ENCODE results near the gene RABEPK. TPM values are rescaled to one million over a fixed set of nuclear protein-coding genes. Genes with fewer than 3 reads are reported as not detected.
"Not testable (repeated sequence)": the region's sequence is repeated elsewhere in the genome, so short reads cannot be mapped to it uniquely, and the experiment has no call there.

The RABEPK gene
- total and polyA plus RNA-seq, 10 of the 15 experiments (the other 5 are each of a cell fraction or from before 2014, with no cell fraction given): 26.9 to 59.8 (median 39.4) TPM

DNA sequence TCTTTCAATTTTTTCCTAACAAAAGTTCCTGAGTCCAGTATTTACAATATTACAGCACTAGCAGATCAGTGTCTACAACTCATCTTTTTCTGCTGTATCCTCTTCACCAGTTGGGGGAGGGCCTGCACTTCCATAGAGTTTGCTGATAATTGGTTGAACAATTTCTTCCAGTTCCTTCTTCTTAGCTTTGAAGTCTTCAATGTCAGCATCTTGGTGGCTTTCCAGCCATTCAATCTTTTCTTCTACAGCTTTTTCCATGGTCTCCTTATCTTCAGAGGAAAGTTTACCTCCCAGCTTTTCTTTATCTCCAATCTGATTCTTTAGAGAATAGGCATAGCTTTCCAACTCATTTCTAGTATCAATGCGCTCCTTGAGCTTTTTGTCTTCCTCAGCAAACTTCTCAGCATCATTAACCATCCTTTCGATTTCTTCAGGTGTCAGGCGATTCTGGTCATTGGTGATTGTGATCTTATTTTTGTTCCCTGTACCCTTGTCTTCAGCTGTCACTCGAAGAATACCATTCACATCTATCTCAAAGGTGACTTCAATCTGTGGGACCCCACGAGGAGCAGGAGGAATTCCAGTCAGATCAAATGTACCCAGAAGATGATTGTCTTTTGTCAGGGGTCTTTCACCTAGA, 36.3 kb downstream of the RABEPK start:
- H3K27me3 ChIP-seq (replicated peaks in 1 of 2; ENCODE audit: control insufficient read depth in 2 of 2, insufficient read depth in 2 of 2, low read length in 1 of 2); H3K4me1 ChIP-seq (ENCODE audit: control insufficient read depth, insufficient read depth, low read length); H3K9ac ChIP-seq (ENCODE audit: control insufficient read depth, insufficient read depth, low read length); in situ Hi-C loops (cut with MboI); ATAC-seq; FAIRE-seq; H3K27ac ChIP-seq (ENCODE audit: control insufficient read depth, insufficient read depth); H4K20me1 ChIP-seq (ENCODE audit: control insufficient read depth, insufficient read depth); H2AFZ ChIP-seq (ENCODE audit: control insufficient read depth, low read depth, low read length); intact Hi-C loops (cut with micrococcal nuclease; ENCODE audit: unreplicated experiment); DNase-seq (ENCODE audit: low read depth, low spot score); H3K9me3 ChIP-seq (replicated peaks; ENCODE audit: control insufficient read depth, insufficient read depth, low read length): not testable (repeated sequence)
- 60% methylated on average over 5 of the region's 5 CpGs for WGBS (ENCODE audit: insufficient coverage, insufficient replicate concordance, low lambda C conversion rate, missing lambda C conversion rate)
- H3K36me3 ChIP-seq (ENCODE audit: control insufficient read depth in 2 of 2, insufficient read depth in 2 of 2, low read length in 1 of 2): peaks cover 13 to 38% of the 10 kb centered on the region in 2 experiments
- CTCF ChIA-PET: interaction anchor here (0.9 to 1.5 kb wide), 4 partner anchors 11 to 171 kb away, joined by 3 to 5 read pairs (median 3); partner anchors contain the start of gene GAPVD1
- H3K4me2 ChIP-seq (ENCODE audit: control insufficient read depth, insufficient read depth): peak overlapping the region; percentile 49; the same call in 1 of the 2 replicates
- RAD21 ChIA-PET (ENCODE audit: unreplicated experiment): interaction anchor here (1.0 kb wide), 1 partner anchor 41 kb away, joined by 5 read pairs; no protein-coding TSS in a partner anchor
- BruUV-seq (replicated peaks): TSS peak; percentile 47
- SMC1A ChIA-PET (ENCODE audit: uncharacterized antibody, unreplicated experiment): interaction anchor here (0.6 to 1.4 kb wide), 7 partner anchors 19 to 501 kb away, joined by 3 to 7 read pairs (median 3); no protein-coding TSS in a partner anchor
- peaks cover 59% of the 10 kb centered on the region for H3K79me2 ChIP-seq (ENCODE audit: control insufficient read depth, insufficient read depth, low read length)
- POLR2A ChIA-PET: interaction anchor here (1.0 kb wide), 1 partner anchor 12 kb away, joined by 3 read pairs; no protein-coding TSS in a partner anchor
- peak overlapping the region; percentile 43; the same call in 1 of the 2 replicates for H3K4me3 ChIP-seq
- 0 out of 2 replicates have a peak, but pooled peaks have one; percentile 6 for TF ChIP-seq RAD21 (IDR thresholded peaks at IDR 0.05; ENCODE audit: insufficient read depth, low read depth, low read length)

DNA sequence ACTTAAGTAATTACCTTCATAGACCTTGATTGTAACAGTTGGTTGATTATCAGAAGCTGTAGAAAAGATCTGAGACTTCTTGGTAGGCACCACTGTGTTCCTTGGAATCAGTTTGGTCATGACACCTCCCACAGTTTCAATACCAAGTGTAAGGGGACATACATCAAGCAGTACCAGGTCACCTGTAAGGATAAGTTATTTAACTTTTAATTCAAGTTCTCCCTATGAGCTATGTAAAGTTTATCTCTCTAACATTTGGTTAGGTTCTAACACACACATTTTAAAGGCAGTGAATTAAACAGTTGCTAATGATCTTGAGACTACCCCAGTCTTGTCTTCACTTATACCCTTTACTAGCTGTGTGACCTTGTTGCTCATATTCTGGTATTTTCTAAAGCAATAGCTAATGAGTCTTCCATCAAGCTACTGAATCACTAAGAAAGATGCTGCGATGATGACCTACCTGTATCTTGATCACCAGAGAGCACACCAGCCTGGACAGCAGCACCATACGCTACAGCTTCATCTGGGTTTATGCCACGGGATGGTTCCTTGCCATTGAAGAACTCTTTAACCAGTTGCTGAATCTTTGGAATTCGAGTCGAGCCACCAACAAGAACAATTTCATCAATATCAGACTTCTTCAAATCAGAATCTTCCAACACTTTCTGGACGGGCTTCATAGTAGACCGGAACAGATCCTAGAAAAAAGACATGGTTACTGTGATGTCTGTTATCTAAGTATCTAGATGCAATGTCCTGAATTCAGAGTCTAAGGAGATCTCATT, 38.0 kb downstream of the RABEPK start:
- Histone ChIP-seq H3K79me2 (ENCODE audit: control insufficient read depth, insufficient read depth, low read length) (peaks cover 66% of the 10 kb centered on the region), H3K4me1 (ENCODE audit: control insufficient read depth, insufficient read depth, low read length) (peaks cover 6% of the 10 kb centered on the region), H3K9me3 (replicated peaks; ENCODE audit: control insufficient read depth, insufficient read depth, low read length) (no peaks in the 10 kb centered on the region), H2AFZ (ENCODE audit: control insufficient read depth, low read depth, low read length) (no peak overlapping the region), H3K9ac (ENCODE audit: control insufficient read depth, insufficient read depth, low read length) (peak overlapping the region; percentile 67), H3K27me3 (replicated peaks in 1 of 2; ENCODE audit: control insufficient read depth in 2 of 2, insufficient read depth in 2 of 2, low read length in 1 of 2) (no peaks in the 10 kb centered on the region), H3K4me2 (ENCODE audit: control insufficient read depth, insufficient read depth) (peak overlapping the region; percentile 94), H3K4me3 (peak overlapping the region; percentile 95), H3K27ac (ENCODE audit: control insufficient read depth, insufficient read depth) (no peak overlapping the region), H4K20me1 (ENCODE audit: control insufficient read depth, insufficient read depth) (0 out of 2 replicates have a peak, but pooled peaks cover 5% of the 10 kb centered on the region), H3K36me3 (ENCODE audit: control insufficient read depth in 2 of 2, insufficient read depth in 2 of 2, low read length in 1 of 2) (peaks cover 13 to 38% of the 10 kb centered on the region in 2 experiments)
- peak; percentile 23; the same call in 1 of the 2 replicates for TF ChIP-seq POLR2A (IDR thresholded peaks at IDR 0.05; ENCODE audit: low read depth, low read length)
- no peak for TF ChIP-seq GABPA (IDR thresholded peaks at IDR 0.05; ENCODE audit: low read depth)
- no peak for ATAC-seq
- no peak for DNase-seq (ENCODE audit: low read depth, low spot score)
- POLR2A ChIA-PET: interaction anchor here (0.5 to 1.5 kb wide), 4 partner anchors 37 to 57 kb away, joined by 3 to 5 read pairs (median 4); partner anchors contain the start of gene RABEPK
- CTCF ChIA-PET: interaction anchor here (0.6 to 1.5 kb wide), 2 partner anchors 121 to 169 kb away, joined by 3 to 5 read pairs; no protein-coding TSS in a partner anchor
- intact Hi-C loops (cut with micrococcal nuclease; ENCODE audit: unreplicated experiment) (no loop called here), in situ Hi-C loops (cut with MboI) (no loop called here)
- no TSS peak for BruUV-seq (replicated peaks)
- WGBS (ENCODE audit: insufficient coverage, insufficient replicate concordance, low lambda C conversion rate, missing lambda C conversion rate): 65% methylated on average over 7 of the region's 7 CpGs
- SMC1A ChIA-PET (ENCODE audit: uncharacterized antibody, unreplicated experiment): interaction anchor here (0.7 to 1.5 kb wide), 3 partner anchors 17 to 134 kb away, joined by 3 to 5 read pairs (median 3); no protein-coding TSS in a partner anchor
- RAD21 ChIA-PET (ENCODE audit: unreplicated experiment): interaction anchor here (0.5 to 1.0 kb wide), 3 partner anchors 95 to 416 kb away, joined by 3 to 4 read pairs (median 3); partner anchors contain the start of gene SCAI
- FAIRE-seq: no peak
